MM.1S (cell line): ENCODE measurements around the gene SERTAD2.

Experiments used
- CTCF ChIP-seq: fragments of 300-600 bp; sonication (generic); IDR thresholded peaks from 2 replicates; pipeline ENCODE4 v1.5.1; 2016; ENCODE audit warnings: antibody characterized with exemption, low read length, mixed read lengths
- EZH2 ChIP-seq: fragments of 300-600 bp; sonication (generic); optimal IDR thresholded peaks from 2 replicates; pipeline ENCODE3; 2017; ENCODE audit warnings: low read depth, mild to moderate bottlenecking, antibody characterized with exemption, low read length, mixed read lengths

GRCh38 chr2:64699712-64700111, 46.0 kb upstream of the SERTAD2 start:
- no peak for TF ChIP-seq CTCF
- TF ChIP-seq EZH2 = no peak
